Fibroblast of lung (primary cell): ENCODE measurements around the gene CCP110.

ENCODE experiments used
- EZH2 ChIP-seq: IDR thresholded peaks from 2 replicates; pipeline ENCODE4 v1.5.1; 2012; ENCODE audit warnings: low read length, control low read depth, mild to moderate bottlenecking; ENCODE audit errors: missing control alignments
- TF ChIP-seq, protein P1 (sequence below), 2 donors: IDR thresholded peaks in 1 of 2; conservative IDR thresholded peaks in 1 of 2; 1 replicate in 1 of 2; 2 replicates in 1 of 2; pipeline ENCODE4 v1.5.1; 2011 to 2012; ENCODE audit warnings: low read length in 2 of 2, control low read depth in 1 of 2, inconsistent platforms in 1 of 2, low read depth in 1 of 2, mild to moderate bottlenecking in 1 of 2

DNA sequence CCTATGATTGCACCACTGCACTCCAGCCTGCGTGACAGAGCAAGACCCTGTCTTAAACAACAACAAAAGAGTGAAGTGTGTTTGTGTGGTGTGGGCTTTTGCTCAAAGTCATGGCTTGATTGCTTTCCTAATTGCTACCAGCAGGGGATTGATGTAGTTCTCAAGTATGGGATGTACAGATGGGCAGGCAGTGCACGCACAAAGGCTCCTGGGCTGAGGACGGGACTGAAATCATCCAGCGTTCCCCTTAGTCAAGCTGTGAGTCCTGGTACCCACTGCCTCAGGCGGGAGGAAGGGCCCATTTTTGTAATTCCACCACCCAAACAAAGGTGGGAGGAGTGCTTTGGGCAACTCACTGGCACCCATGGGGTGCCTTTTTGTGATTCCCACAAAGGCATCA is 49.1 kb upstream of the CCP110 start:
- TF ChIP-seq, protein P1, sequence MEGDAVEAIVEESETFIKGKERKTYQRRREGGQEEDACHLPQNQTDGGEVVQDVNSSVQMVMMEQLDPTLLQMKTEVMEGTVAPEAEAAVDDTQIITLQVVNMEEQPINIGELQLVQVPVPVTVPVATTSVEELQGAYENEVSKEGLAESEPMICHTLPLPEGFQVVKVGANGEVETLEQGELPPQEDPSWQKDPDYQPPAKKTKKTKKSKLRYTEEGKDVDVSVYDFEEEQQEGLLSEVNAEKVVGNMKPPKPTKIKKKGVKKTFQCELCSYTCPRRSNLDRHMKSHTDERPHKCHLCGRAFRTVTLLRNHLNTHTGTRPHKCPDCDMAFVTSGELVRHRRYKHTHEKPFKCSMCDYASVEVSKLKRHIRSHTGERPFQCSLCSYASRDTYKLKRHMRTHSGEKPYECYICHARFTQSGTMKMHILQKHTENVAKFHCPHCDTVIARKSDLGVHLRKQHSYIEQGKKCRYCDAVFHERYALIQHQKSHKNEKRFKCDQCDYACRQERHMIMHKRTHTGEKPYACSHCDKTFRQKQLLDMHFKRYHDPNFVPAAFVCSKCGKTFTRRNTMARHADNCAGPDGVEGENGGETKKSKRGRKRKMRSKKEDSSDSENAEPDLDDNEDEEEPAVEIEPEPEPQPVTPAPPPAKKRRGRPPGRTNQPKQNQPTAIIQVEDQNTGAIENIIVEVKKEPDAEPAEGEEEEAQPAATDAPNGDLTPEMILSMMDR (conservative IDR thresholded peaks at IDR 0.05 in 1 of 2, IDR thresholded peaks at IDR 0.05 in 1 of 2; ENCODE audit: low read depth in 1 of 2, low read length in 2 of 2) = no peak
- TF ChIP-seq EZH2 = no peak
